ENCODE results near the gene DYRK4.

GRCh38 chr12:4584281-4584680 lies 22.3 kb downstream of the DYRK4 start:
- TF ChIP-seq CTCF (IDR thresholded peaks at IDR 0.05): no peak
- no peak for TF ChIP-seq POLR2A (IDR thresholded peaks at IDR 0.05)
- TF ChIP-seq POLR2AphosphoS5 (IDR thresholded peaks at IDR 0.05): no peak

All from breast epithelium (tissue), 3 donors.